GM18909 (cell line): ENCODE measurements around the gene GAL3ST2.
"Not testable (repeated sequence)": the region's sequence is repeated elsewhere in the genome, so short reads cannot be mapped to it uniquely, and the experiment has no call there.

Source experiments
- ATAC-seq: cut with Tn5 transposase; IDR thresholded peaks from one replicate; pipeline ENCODE4 v1.9.1; 2021; ENCODE audit warnings: mild to moderate bottlenecking; ENCODE audit not compliant: unreplicated experiment, poor library complexity

GAL3ST2 gene

GRCh38 chr2:241782053-241782452, 5.4 kb downstream of the GAL3ST2 start:
- ATAC-seq, result not testable (repeated sequence)

- no peak for ATAC-seq
Measured at GRCh38 chr2:241788135-241788534, 11.5 kb downstream of the GAL3ST2 start.

GRCh38 chr2:241788572-241788971, 11.9 kb downstream of the GAL3ST2 start:
- no peak for ATAC-seq

GRCh38 chr2:241791385-241791784, 14.8 kb downstream of the GAL3ST2 start:
- not testable (repeated sequence) for ATAC-seq

- ATAC-seq, result no peak
Measured at GRCh38 chr2:241793385-241793784, 16.8 kb downstream of the GAL3ST2 start.

GRCh38 chr2:241794250-241794823, 17.7 kb downstream of the GAL3ST2 start:
- ATAC-seq, result no peak

- ATAC-seq, result no peak
Measured at GRCh38 chr2:241795021-241795999, 18.7 kb downstream of the GAL3ST2 start.

GRCh38 chr2:241796209-241796608, 19.6 kb downstream of the GAL3ST2 start:
- ATAC-seq, result no peak

- no peak for ATAC-seq
Measured at GRCh38 chr2:241796610-241797138, 20.1 kb downstream of the GAL3ST2 start.

GRCh38 chr2:241797441-241798080, 20.9 kb downstream of the GAL3ST2 start:
- ATAC-seq, result no peak

GRCh38 chr2:241798081-241798630, 21.5 kb downstream of the GAL3ST2 start:
- ATAC-seq, result no peak

GRCh38 chr2:241798631-241799521, 22.3 kb downstream of the GAL3ST2 start:
- ATAC-seq, result no peak

GRCh38 chr2:241799522-241800197, 23.0 kb downstream of the GAL3ST2 start:
- no peak for ATAC-seq

GRCh38 chr2:241800198-241800903, 23.7 kb downstream of the GAL3ST2 start:
- ATAC-seq, result not testable (repeated sequence)

GRCh38 chr2:241801611-241802420, 25.2 kb downstream of the GAL3ST2 start:
- no peak for ATAC-seq

- no peak for ATAC-seq
Measured at GRCh38 chr2:241802421-241803318, 26.0 kb downstream of the GAL3ST2 start.
